ENCODE results near the gene CSAG3. TPM values are rescaled to one million over a fixed set of nuclear protein-coding genes. Genes with fewer than 3 reads are reported as not detected.

CSAG3 gene
- total and polyA plus RNA-seq, 2 of the 8 experiments (the other 6 are each of a cell fraction or from before 2014, with no cell fraction given), result 0.12 TPM; not detected in 1

- Histone ChIP-seq H2AFZ (ENCODE audit: low read length) (no peak overlapping the region), H3K79me2 (ENCODE audit: control insufficient read depth in 1 of 2, insufficient read depth in 2 of 2, low read length in 2 of 2) (no peaks in the 10 kb centered on the region), H3K18ac (ENCODE audit: extremely low read depth, low read length) (no peak overlapping the region), H3K4me3 (ENCODE audit: extremely low read depth in 1 of 4, insufficient read depth in 2 of 4, low read depth in 3 of 4, low read length in 4 of 4) (no peak overlapping the region), H3K14ac (ENCODE audit: insufficient read length) (no peak overlapping the region), H3K36me3 (ENCODE audit: control insufficient read depth in 2 of 4, insufficient read depth in 4 of 4, low read length in 3 of 4) (no peaks in the 10 kb centered on the region), H4K91ac (replicated peaks; ENCODE audit: insufficient read length, low read length) (no peak overlapping the region), H3K27me3 (replicated peaks in 1 of 4; ENCODE audit: control insufficient read depth in 3 of 4, extremely low read depth in 1 of 4, insufficient read depth in 3 of 4, low read length in 3 of 4) (no peaks in the 10 kb centered on the region), H2AK5ac (ENCODE audit: low read depth, low read length) (no peak overlapping the region), H3K23ac (ENCODE audit: insufficient read length) (no peak overlapping the region), H3K23me2 (ENCODE audit: low read depth, low read length) (no peaks in the 10 kb centered on the region), H2BK5ac (ENCODE audit: low read depth, low read length) (no peak overlapping the region), H2BK120ac (replicated peaks; ENCODE audit: low read depth, low read length) (no peak overlapping the region), H4K20me1 (replicated peaks in 1 of 2; ENCODE audit: control insufficient read depth in 1 of 2, insufficient read depth in 2 of 2, low read length in 2 of 2) (no peaks in the 10 kb centered on the region), H4K8ac (ENCODE audit: extremely low read depth, insufficient read depth, low read length) (no peak overlapping the region), H3K79me1 (ENCODE audit: low read depth, low read length) (no peaks in the 10 kb centered on the region), H4K5ac (ENCODE audit: insufficient read length, low read depth, low read length) (no peak overlapping the region), H3K56ac (replicated peaks; ENCODE audit: insufficient read length, low read depth, low read length) (no peak overlapping the region), H3K9me3 (ENCODE audit: insufficient read depth in 2 of 2, low read depth in 1 of 2, low read length in 1 of 2) (no peaks in the 10 kb centered on the region), H3K4me2 (ENCODE audit: insufficient read depth in 1 of 2, low read depth in 2 of 2, low read length in 2 of 2) (no peak overlapping the region), H2BK12ac (ENCODE audit: low read depth, low read length) (no peak overlapping the region), H3K4ac (replicated peaks; ENCODE audit: insufficient read length, low read depth, low read length) (no peak overlapping the region), H3K4me1 (replicated peaks in 1 of 4; ENCODE audit: control insufficient read depth in 3 of 4, insufficient read depth in 4 of 4, low read length in 3 of 4) (no peaks in the 10 kb centered on the region), H3K9ac (replicated peaks in 1 of 4; ENCODE audit: extremely low read depth in 1 of 4, low read depth in 3 of 4, low read length in 3 of 4) (no peak overlapping the region), H2BK20ac (ENCODE audit: low read length) (no peak overlapping the region), H2BK15ac (ENCODE audit: low read length) (no peak overlapping the region), H3K27ac (ENCODE audit: low read depth, low read length) (no peak overlapping the region)
- DNase-seq (ENCODE audit: low read depth in 1 of 2, low spot score in 2 of 2) (no peak), FAIRE-seq (no peak)
- no peak for TF ChIP-seq SP2 (IDR thresholded peaks at IDR 0.05; ENCODE audit: low read length)
- no peak for TF ChIP-seq CEBPB (IDR thresholded peaks at IDR 0.05; ENCODE audit: low read depth, low read length)
- no peak for TF ChIP-seq BCL11A (IDR thresholded peaks at IDR 0.05; ENCODE audit: low read depth in 2 of 2, low read length in 2 of 2)
- TF ChIP-seq ATF2 (IDR thresholded peaks at IDR 0.05; ENCODE audit: low read length), result no peak
- ChIA-PET CTCF (ENCODE audit: partially characterized antibody) (no interaction called here), POLR2A (ENCODE audit: partially characterized antibody) (no interaction called here)
- WGBS, 2 experiments (ENCODE audit: extremely low coverage in 1 of 2, insufficient coverage in 1 of 2, insufficient read length in 1 of 2, insufficient replicate concordance in 2 of 2, low coverage in 1 of 2, low lambda C conversion rate in 2 of 2, missing lambda C conversion rate in 1 of 2), result 97% methylated on average over 4 of the region's 4 CpGs; no CpG with 5 or more reads in 1 of the 2 experiments
Measured at GRCh38 chrX:152806035-152806434, 47.0 kb downstream of the CSAG3 start.
